GM18505 (cell line): Measurements from ENCODE around the gene GMPR.
"Not testable (repeated sequence)": the region's sequence is repeated elsewhere in the genome, so short reads cannot be mapped to it uniquely, and the experiment has no call there.

Source experiments
- ATAC-seq: cut with Tn5 transposase; IDR thresholded peaks from one replicate; pipeline ENCODE4 v1.9.1; 2021; ENCODE audit not compliant: unreplicated experiment
- POLR2A ChIP-seq: IDR thresholded peaks from 4 replicates; pipeline ENCODE4 v1.6.1; 2011; ENCODE audit warnings: borderline replicate concordance; ENCODE audit not compliant: insufficient read depth, insufficient read length; ENCODE audit errors: extremely low read depth

Gene GMPR

DNA sequence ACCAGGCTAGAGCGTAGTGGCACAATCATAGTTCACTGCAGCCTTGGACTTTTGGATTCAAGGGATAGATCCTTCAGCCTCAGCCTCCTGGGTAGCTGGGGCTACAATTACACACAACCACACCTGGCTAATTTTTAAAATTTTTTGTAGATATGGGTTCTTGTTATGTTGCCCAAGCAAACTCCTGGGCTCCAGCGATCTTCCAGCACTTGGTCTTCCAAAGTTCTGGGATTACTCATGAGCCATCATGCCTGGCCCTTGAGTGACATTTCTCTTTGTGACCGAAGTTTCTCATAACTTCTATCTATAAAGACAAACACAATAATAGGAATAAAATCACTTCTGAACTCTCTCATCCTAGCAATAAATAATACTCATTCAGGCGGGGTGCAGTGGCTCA, 26.1 kb upstream of the GMPR start:
- no peak for ATAC-seq
- no peak for TF ChIP-seq POLR2A

DNA sequence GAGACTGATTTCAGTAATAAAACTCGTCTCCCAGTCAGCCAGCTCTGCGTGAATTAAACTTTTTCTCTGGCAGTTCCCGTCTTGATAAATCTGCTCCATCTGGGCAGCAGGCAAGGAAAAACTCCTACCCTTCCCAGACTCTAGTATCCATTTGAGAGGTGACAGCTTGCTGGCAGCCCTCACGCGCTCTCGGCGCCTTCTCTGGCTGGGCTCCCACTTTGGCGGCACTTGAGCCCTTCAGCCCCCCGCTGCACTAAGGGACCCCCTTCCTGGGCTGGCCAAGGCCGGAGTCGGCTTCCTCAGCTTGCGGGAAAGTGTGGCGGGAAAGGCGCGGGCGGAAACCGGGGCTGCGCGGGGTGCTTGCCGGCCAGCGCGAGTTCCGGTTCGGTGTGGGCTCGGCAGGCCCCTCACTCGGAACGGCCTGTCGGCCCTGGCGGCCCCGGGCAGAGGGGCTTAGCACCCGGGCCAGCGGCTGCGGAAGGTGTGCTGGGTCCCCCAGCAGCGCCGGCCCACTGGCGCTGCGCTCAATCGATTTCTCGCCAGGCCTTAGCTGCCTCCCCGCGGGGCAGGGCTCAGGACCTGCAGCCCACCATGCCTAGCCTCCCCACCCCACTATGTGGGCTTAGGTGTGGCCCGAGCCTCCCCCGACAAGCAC, 21.8 kb upstream of the GMPR start:
- no peak for ATAC-seq
- TF ChIP-seq POLR2A, result no peak

DNA sequence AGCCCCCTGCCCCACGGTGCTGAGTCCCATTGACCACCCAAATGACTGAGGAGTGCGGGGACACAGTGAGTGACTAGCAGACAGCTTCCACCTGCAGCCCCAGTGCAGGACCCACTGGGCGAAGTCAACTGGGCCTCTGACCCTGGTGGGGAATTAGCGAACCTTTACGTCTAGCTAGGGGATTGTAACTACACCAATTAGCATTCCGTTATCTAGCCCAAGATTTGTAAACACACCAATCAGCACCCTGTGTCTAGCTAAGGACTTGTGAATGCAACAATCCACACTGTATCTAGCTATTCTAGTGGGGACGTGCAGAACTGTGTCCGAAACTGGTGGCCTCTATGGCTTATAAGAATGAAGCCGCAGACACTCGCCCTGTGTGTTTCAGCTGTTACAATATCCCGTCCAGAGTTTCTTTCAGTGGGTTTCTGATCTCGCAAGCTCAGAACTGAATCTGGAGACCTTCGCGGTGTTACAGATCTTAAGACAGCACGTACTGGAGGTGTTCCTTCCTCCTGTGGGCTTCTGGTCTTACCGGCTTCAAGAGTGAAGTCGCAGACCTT, 21.1 kb upstream of the GMPR start:
- ATAC-seq, result no peak
- no peak for TF ChIP-seq POLR2A

- no peak for TF ChIP-seq POLR2A
- ATAC-seq, result no peak
These were observed 15.6 kb upstream of the GMPR start for GRCh38 chr6:16222826-16223225.

- no peak for ATAC-seq
- no peak for TF ChIP-seq POLR2A
These were observed 15.0 kb upstream of the GMPR start for GRCh38 chr6:16223362-16223761.

DNA sequence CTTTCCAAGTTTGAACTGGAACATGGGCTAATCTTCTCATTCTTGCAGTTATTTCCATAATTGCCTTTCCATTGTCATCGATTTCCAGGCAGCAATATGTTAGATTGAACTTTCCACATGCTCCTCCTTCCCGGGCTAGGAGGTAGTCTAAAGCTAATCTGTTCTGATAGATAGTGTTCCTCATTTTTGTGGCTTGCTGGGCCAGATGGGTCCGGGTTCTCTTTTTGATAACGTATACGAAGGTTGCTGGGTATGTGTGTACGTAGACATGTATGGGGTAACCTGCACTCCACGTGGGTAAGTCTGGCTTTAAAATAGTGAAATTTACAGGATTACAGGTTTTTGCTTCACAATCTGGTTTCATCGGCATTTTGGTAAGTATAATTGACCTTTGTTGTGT, 14.0 kb upstream of the GMPR start:
- TF ChIP-seq POLR2A, result no peak
- ATAC-seq, result no peak

DNA sequence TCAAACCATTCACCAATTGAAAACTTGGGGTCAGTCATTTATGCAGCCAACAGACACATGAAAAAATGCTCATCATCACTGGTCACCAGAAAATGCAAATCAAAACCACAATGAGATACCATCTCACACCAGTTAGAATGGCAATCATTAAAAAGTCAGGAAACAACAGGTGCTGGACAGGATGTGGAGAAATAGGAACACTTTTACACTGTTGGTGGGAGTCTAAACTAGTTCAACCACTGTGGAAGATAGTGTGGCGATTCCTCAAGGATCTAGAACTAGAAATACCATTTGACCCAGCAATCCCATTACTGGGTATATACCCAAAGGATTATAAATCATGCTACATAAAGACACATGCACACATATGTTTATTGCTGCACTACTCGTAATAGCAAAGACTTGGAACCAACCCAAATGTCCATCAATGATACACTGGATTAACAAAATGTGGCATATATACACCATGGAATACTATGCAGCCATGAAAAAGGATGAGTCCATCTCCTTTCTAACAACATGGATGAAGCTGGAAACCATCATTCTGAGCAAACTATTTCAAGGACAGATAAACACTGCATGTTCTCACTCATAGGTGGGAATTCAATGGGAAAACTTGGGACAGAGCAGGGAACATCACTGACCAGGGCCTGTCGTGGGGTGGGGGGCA, 13.2 kb upstream of the GMPR start:
- ATAC-seq, result not testable (repeated sequence)

- not testable (repeated sequence) for ATAC-seq
These were observed 12.0 kb upstream of the GMPR start for GRCh38 chr6:16226117-16227047.

- no peak for ATAC-seq
- TF ChIP-seq POLR2A, result no peak
These were observed 11.3 kb upstream of the GMPR start for GRCh38 chr6:16227048-16227562.

- ATAC-seq, result no peak
- TF ChIP-seq POLR2A, result no peak
These were observed 10.8 kb upstream of the GMPR start for GRCh38 chr6:16227605-16228004.

GRCh38 chr6:16228043-16228442, 10.3 kb upstream of the GMPR start:
- no peak for TF ChIP-seq POLR2A
- no peak for ATAC-seq

- no peak for ATAC-seq
These were observed 9.4 kb upstream of the GMPR start for GRCh38 chr6:16228709-16229665.

More at GRCh38 chr6:16228709-16229665, 9.4 kb upstream of the GMPR start:
- no peak for TF ChIP-seq POLR2A
